Gastrocnemius medialis (tissue), 4 donors: Measurements from ENCODE around the gene TSPAN15. TPM values are rescaled to one million over a fixed set of nuclear protein-coding genes. Genes with fewer than 3 reads are reported as not detected.

Experiments
- ATAC-seq, 2 donors: fragments of 150-250 bp; one replicate each; pipeline ENCODE4 v1.9.1; 2016
- DNase-seq, 2 donors: peaks; one replicate each; pipeline ENCODE4 v3.0.0-alpha.2; 2019
- H3K27ac ChIP-seq, 4 donors: fragments of 200-600 bp; sonication (generic); 1 replicate in 1 of 4; 2 replicates in 3 of 4; pipeline ENCODE4 v1.5.1; 2016 to 2018; ENCODE audit warnings: mild to moderate bottlenecking in 2 of 4, moderate library complexity in 1 of 4
- H3K27me3 ChIP-seq, 3 donors: fragments of 200-600 bp; sonication (generic) in 2 of 3; 1 replicate in 1 of 3; 2 replicates in 2 of 3; pipeline versions ENCODE4 v1.5.1 to v1.6.0; 2016 to 2019; ENCODE audit warnings: mild to moderate bottlenecking in 1 of 3, moderate library complexity in 1 of 3
- H3K36me3 ChIP-seq, 2 donors: fragments of 200-600 bp; sonication (generic) in 1 of 2; one replicate each; pipeline ENCODE4 v1.5.1; 2017 to 2018
- H3K4me1 ChIP-seq, 2 donors: fragments of 200-600 bp; sonication (generic) in 1 of 2; one replicate each; pipeline ENCODE4 v1.5.1; 2016 to 2017; ENCODE audit warnings: mild to moderate bottlenecking in 2 of 2
- H3K4me3 ChIP-seq, 4 donors: fragments of 200-600 bp; sonication (generic) in 3 of 4; 1 replicate in 1 of 4; 2 replicates in 3 of 4; pipeline ENCODE4 v1.5.1; 2016 to 2019; ENCODE audit warnings: mild to moderate bottlenecking in 2 of 4
- H3K9me3 ChIP-seq, 3 donors: fragments of 200-600 bp; sonication (generic) in 2 of 3; 1 replicate in 1 of 3; 2 replicates in 2 of 3; pipeline ENCODE4 v1.5.1; 2016 to 2019
- POLR2A ChIP-seq, 2 donors: fragments of 450-650 bp; IDR thresholded peaks; one replicate each; pipeline ENCODE4 v1.6.1; 2017; ENCODE audit warnings: antibody characterized with exemption in 2 of 2, mild to moderate bottlenecking in 2 of 2, moderate library complexity in 2 of 2
- in situ Hi-C, 4 donors: fragments of 200-750 bp; cut with MboI; loops; one replicate each; pipeline versions ENCODE4 v1.15.0 to v1.8.0; 2017; ENCODE audit warnings: low sequenced_read_pairs in 4 of 4
- intact Hi-C: fragments of 100-400 bp; cut with DNase I; formaldehyde crosslinking; loops from one replicate; pipeline ENCODE4 v1.15.1; 2023; ENCODE audit warnings: low total_unique reads
- total RNA-seq, 4 donors: library from RNA; depleted of rRNA; stranded (reverse); fragments of >200 nt; gene quantifications; one replicate each; pipeline versions ENCODE4 v1.1.0 to v1.2.3, GENCODE V29; 2016
- TF ChIP-seq, protein P1 (sequence below), 5 experiments: fragments of 450-650 bp in 3 of 5; fragments of 200-600 bp in 2 of 5; sonication (generic) in 2 of 5; IDR thresholded peaks in 4 of 5; conservative IDR thresholded peaks in 1 of 5; 1 replicate in 4 of 5; 2 replicates in 1 of 5; pipeline ENCODE4 v1.5.1; 2016 to 2019; ENCODE audit warnings: antibody characterized with exemption in 5 of 5, mild to moderate bottlenecking in 3 of 5, moderate library complexity in 3 of 5

Gene TSPAN15
- total RNA-seq, 4 donors from 2014 or later: 7.9 to 21.0 (median 11.8) TPM

DNA sequence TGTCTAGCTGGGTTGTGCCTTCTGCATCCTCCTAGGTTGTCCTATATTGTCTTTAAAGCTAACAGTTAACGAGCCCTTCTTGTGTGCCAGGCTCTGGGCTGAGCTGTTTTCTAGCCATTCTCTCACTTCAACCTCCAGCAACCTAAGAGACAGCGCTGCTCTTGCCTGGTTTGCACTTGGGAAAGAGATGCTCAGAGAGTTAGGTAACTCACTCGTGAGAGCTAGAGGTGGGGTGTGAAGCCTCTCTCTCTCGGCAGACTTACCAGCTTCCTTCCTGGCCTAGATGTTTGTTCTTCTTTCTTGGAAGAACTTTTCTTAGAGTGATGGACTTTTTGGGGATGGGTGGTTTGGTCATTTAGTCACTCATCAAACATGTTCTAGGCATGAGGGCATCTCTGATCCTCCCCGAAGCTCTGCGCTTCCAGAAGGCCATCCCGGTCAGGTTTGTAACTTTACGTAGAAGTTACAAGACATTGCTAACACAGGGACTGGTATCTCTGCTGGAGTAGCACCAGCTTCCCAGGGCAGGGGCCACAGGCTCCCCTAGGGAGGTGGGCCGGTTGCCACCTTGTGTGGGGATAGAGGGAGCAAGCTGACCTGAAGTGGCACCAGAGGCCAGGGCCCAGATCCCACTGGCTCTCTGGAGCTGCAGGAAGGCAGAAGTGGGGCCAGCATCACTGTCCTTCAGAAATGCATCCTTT lies 14.3 kb downstream of the TSPAN15 start:
- intact Hi-C loops: no loop called here
- peak in 1 of 2 donors; percentile 12 for ATAC-seq

GRCh38 chr10:69466158-69466490 lies 14.9 kb downstream of the TSPAN15 start:
- TF ChIP-seq, protein P1, sequence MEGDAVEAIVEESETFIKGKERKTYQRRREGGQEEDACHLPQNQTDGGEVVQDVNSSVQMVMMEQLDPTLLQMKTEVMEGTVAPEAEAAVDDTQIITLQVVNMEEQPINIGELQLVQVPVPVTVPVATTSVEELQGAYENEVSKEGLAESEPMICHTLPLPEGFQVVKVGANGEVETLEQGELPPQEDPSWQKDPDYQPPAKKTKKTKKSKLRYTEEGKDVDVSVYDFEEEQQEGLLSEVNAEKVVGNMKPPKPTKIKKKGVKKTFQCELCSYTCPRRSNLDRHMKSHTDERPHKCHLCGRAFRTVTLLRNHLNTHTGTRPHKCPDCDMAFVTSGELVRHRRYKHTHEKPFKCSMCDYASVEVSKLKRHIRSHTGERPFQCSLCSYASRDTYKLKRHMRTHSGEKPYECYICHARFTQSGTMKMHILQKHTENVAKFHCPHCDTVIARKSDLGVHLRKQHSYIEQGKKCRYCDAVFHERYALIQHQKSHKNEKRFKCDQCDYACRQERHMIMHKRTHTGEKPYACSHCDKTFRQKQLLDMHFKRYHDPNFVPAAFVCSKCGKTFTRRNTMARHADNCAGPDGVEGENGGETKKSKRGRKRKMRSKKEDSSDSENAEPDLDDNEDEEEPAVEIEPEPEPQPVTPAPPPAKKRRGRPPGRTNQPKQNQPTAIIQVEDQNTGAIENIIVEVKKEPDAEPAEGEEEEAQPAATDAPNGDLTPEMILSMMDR (IDR thresholded peaks at IDR 0.05 in 4 of 5, conservative IDR thresholded peaks at IDR 0.05 in 1 of 5): no peak
- no peak for TF ChIP-seq POLR2A (IDR thresholded peaks at IDR 0.05)
- Histone ChIP-seq H3K27ac (peak overlapping the region; percentile 84 to 95 (median 88)), H3K4me1 (peaks cover 73 to 80% of the 10 kb centered on the region in 2 donors), H3K36me3 (no peaks in the 10 kb centered on the region), H3K9me3 (no peaks in the 10 kb centered on the region), H3K4me3 (no peak overlapping the region), H3K27me3 (no peaks in the 10 kb centered on the region)
- intact Hi-C loops (no loop called here), in situ Hi-C loops (no loop called here)
- no peak for ATAC-seq
- DNase-seq: no peak

More for the DNA sequence above, 14.3 kb downstream of the TSPAN15 start:
- no peaks in the 10 kb centered on the region for H3K27me3 ChIP-seq
- DNase-seq: no peak
- H3K36me3 ChIP-seq: no peaks in the 10 kb centered on the region
- in situ Hi-C loops: no loop called here
- H3K4me3 ChIP-seq: no peak overlapping the region
- no peak for TF ChIP-seq POLR2A (IDR thresholded peaks at IDR 0.05)
- TF ChIP-seq, protein P1 (IDR thresholded peaks at IDR 0.05 in 4 of 5, conservative IDR thresholded peaks at IDR 0.05 in 1 of 5): no peak
- H3K4me1 ChIP-seq: peaks cover 78 to 82% of the 10 kb centered on the region in 2 donors
- H3K27ac ChIP-seq: peak overlapping the region; percentile 84 to 95 (median 88)
- H3K9me3 ChIP-seq: no peaks in the 10 kb centered on the region

GRCh38 chr10:69466689-69467088 lies 15.4 kb downstream of the TSPAN15 start:
- no peak for DNase-seq
- peak overlapping the region; percentile 84 to 95 (median 88) for H3K27ac ChIP-seq
- peak; percentile 16 to 28 for ATAC-seq
- in situ Hi-C loops: no loop called here
- H3K4me1 ChIP-seq: peaks cover 67 to 80% of the 10 kb centered on the region in 2 donors
- H3K36me3 ChIP-seq: no peaks in the 10 kb centered on the region
- H3K9me3 ChIP-seq: no peaks in the 10 kb centered on the region
- TF ChIP-seq, protein P1 (IDR thresholded peaks at IDR 0.05 in 4 of 5, conservative IDR thresholded peaks at IDR 0.05 in 1 of 5): no peak
- TF ChIP-seq POLR2A (IDR thresholded peaks at IDR 0.05): no peak
- peak overlapping the region in 1 of 4 donors; percentile 9 for H3K4me3 ChIP-seq
- no peaks in the 10 kb centered on the region for H3K27me3 ChIP-seq
- intact Hi-C loops: no loop called here

- no peak for DNase-seq
- in situ Hi-C loops: no loop called here
- no peaks in the 10 kb centered on the region for H3K9me3 ChIP-seq
- no peaks in the 10 kb centered on the region for H3K36me3 ChIP-seq
- H3K27ac ChIP-seq: peak overlapping the region; percentile 58 to 95 (median 88)
- H3K27me3 ChIP-seq: no peaks in the 10 kb centered on the region
- no peak for TF ChIP-seq POLR2A (IDR thresholded peaks at IDR 0.05)
- TF ChIP-seq, protein P1 (IDR thresholded peaks at IDR 0.05 in 4 of 5, conservative IDR thresholded peaks at IDR 0.05 in 1 of 5): no peak
- peaks cover 65 to 85% of the 10 kb centered on the region in 2 donors for H3K4me1 ChIP-seq
- intact Hi-C loops: no loop called here
- ATAC-seq: no peak
- no peak overlapping the region for H3K4me3 ChIP-seq
These were observed 16.9 kb downstream of the TSPAN15 start for GRCh38 chr10:69467928-69468750.
